ENCODE data around the gene TRIOBP. TPM values are rescaled to one million over a fixed set of nuclear protein-coding genes. Genes with fewer than 3 reads are reported as not detected.

TRIOBP gene
- total and polyA plus RNA-seq, 12 donors, result 34.7 to 115 (median 82.4) TPM

- no peaks in the 10 kb centered on the region for H3K9me3 ChIP-seq
- peaks cover 6 to 100% (median 61%) of the 10 kb centered on the region in 9 donors for H3K36me3 ChIP-seq
- no peaks in the 10 kb centered on the region for H3K27me3 ChIP-seq
- ATAC-seq, result no peak
- H3K27ac ChIP-seq, result no peak overlapping the region
- DNase-seq, result no peak
- H3K4me3 ChIP-seq, result no peak overlapping the region
- TF ChIP-seq, protein P1, sequence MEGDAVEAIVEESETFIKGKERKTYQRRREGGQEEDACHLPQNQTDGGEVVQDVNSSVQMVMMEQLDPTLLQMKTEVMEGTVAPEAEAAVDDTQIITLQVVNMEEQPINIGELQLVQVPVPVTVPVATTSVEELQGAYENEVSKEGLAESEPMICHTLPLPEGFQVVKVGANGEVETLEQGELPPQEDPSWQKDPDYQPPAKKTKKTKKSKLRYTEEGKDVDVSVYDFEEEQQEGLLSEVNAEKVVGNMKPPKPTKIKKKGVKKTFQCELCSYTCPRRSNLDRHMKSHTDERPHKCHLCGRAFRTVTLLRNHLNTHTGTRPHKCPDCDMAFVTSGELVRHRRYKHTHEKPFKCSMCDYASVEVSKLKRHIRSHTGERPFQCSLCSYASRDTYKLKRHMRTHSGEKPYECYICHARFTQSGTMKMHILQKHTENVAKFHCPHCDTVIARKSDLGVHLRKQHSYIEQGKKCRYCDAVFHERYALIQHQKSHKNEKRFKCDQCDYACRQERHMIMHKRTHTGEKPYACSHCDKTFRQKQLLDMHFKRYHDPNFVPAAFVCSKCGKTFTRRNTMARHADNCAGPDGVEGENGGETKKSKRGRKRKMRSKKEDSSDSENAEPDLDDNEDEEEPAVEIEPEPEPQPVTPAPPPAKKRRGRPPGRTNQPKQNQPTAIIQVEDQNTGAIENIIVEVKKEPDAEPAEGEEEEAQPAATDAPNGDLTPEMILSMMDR (IDR thresholded peaks at IDR 0.05), result no peak
- intact Hi-C loops (cut with DNase I), result no loop called here
- peaks cover 0 to 30% (median 8%) of the 10 kb centered on the region in 9 donors for H3K4me1 ChIP-seq
- 78% methylated on average over 10 of the region's 10 CpGs for WGBS, 2 donors
Measured at GRCh38 chr22:37762389-37762836, 65.6 kb downstream of the TRIOBP start.

- no peaks in the 10 kb centered on the region for H3K27me3 ChIP-seq
- ATAC-seq, result no peak
- H3K4me3 ChIP-seq, result no peak overlapping the region
- peaks cover 0 to 24% (median 8%) of the 10 kb centered on the region in 9 donors for H3K4me1 ChIP-seq
- no peaks in the 10 kb centered on the region for H3K9me3 ChIP-seq
- WGBS, 2 donors, result 95% methylated on average over 9 of the region's 9 CpGs
- H3K36me3 ChIP-seq, result peaks cover 5 to 100% (median 61%) of the 10 kb centered on the region in 9 donors
- TF ChIP-seq, protein P1 (IDR thresholded peaks at IDR 0.05), result no peak
- H3K27ac ChIP-seq, result no peak overlapping the region
- DNase-seq, result no peak
- intact Hi-C loops (cut with DNase I), result no loop called here
Measured at GRCh38 chr22:37763012-37763411, 66.2 kb downstream of the TRIOBP start.

- ATAC-seq (no peak), DNase-seq (no peak)
- Histone ChIP-seq H3K4me1 (peaks cover 0 to 20% (median 8%) of the 10 kb centered on the region in 9 donors), H3K9me3 (no peaks in the 10 kb centered on the region), H3K27ac (peak overlapping the region in 1 of 10 donors; percentile 58), H3K36me3 (peaks cover 4 to 100% (median 60%) of the 10 kb centered on the region in 9 donors), H3K4me3 (no peak overlapping the region), H3K27me3 (no peaks in the 10 kb centered on the region)
- TF ChIP-seq, protein P1 (IDR thresholded peaks at IDR 0.05), result no peak
- intact Hi-C loops (cut with DNase I), result no loop called here
- WGBS, 2 donors, result 91 to 92% methylated on average over 16 of the region's 16 CpGs
Measured at GRCh38 chr22:37763652-37764051, 66.8 kb downstream of the TRIOBP start.

GRCh38 chr22:37764622-37765021 is 67.8 kb downstream of the TRIOBP start:
- ATAC-seq (peak in 7 of 8 donors; percentile 7 to 72 (median 54)), DNase-seq (no peak)
- peaks cover 0 to 18% (median 8%) of the 10 kb centered on the region in 9 donors for H3K4me1 ChIP-seq
- H3K9me3 ChIP-seq, result no peaks in the 10 kb centered on the region
- peak overlapping the region in 6 of 10 donors; percentile 20 to 58 (median 38) for H3K27ac ChIP-seq
- WGBS, 2 donors, result 80 to 89% methylated on average over 6 of the region's 6 CpGs
- TF ChIP-seq, protein P1 (IDR thresholded peaks at IDR 0.05), result no peak
- intact Hi-C loops (cut with DNase I), result no loop called here
- H3K36me3 ChIP-seq, result peaks cover 5 to 100% (median 60%) of the 10 kb centered on the region in 9 donors
- no peaks in the 10 kb centered on the region for H3K27me3 ChIP-seq
- H3K4me3 ChIP-seq, result no peak overlapping the region
